Measurements from ENCODE around the gene IL6R.
A peak's percentile ranks its signal among the peaks of the same experiment; 100 is the strongest.
"Not testable (repeated sequence)": the region's sequence is repeated elsewhere in the genome, so short reads cannot be mapped to it uniquely, and the experiment has no call there.

The IL6R gene

DNA sequence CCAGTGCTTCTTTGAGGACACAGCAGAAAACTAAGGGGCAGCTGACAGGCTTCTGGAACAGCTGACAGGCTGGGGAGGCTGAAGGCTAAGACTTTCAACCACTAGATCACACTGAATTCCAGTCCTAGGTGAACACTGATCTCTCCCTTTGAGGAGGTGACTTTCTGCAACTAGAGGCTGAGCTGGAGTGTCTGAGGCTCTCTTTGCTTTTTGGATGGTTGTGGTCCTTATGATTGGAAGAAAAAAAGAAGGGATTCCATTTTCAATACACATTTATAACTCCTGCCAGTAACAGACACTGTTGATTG, 1.4 kb downstream of the IL6R start:
- FAIRE-seq = no peak
- DNase-seq (ENCODE audit: low spot score) = no peak

DNA sequence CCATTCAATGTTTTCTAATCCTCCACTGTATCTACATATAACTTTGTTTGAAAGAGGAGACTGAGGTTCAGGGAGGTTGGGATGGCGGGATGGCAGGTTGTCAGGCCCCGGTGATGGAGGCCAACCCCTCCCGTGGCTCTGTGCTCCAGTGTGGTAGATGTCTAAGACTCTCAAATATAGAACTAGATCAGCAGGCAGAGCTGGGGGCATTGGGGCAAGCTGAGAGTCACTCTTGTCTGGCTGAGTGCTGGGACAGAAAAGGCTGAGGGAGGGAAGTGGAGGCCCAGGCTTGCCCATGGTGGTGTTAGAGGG, 1.7 kb downstream of the IL6R start:
- no peak for DNase-seq (ENCODE audit: low spot score)
- FAIRE-seq = no peak

DNA sequence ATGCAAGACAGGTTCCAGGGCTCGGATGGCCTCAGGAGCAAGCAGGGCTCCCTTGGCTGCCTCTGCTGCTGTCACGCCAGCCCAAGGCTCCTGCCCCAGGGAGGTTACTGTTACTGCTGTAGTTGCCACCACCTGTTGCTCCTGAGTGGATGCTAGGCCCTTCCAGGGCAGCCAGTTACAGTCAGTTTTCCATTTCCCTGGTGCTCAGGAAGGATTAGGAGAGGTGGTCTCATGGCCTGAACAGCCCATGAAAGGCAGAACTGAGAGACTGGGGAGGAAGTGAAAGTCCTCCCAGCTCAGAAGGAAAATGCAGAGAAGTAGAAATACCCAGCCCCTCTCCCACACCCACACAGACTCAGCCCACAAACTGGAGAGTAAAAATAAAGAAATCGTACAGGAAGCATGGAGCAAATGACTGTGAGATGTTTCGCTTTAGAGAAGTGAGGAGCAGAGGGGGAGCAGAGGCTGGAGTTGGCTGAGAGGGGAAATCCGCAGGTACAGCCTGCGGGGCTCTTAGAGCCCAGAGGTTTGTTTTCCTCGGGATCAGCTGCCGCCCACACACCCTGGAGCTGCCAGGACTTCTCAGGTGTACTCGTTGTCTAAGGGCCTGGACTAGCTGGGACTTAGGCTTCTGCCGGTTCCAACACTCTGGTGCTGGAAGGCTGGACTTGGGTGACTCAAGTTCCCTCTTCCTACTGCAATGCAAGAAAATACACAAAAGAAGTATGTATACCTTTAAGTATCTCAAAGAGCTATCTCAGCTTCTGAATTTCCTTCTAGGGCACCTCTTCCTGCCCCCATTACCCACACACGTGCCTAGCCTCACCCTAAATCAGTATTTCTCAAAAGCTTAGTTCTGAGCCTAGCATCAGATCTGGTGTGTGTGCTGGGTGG, 2.3 kb downstream of the IL6R start:
- DNase-seq (ENCODE audit: low spot score) (no peak), FAIRE-seq (no peak)

DNA sequence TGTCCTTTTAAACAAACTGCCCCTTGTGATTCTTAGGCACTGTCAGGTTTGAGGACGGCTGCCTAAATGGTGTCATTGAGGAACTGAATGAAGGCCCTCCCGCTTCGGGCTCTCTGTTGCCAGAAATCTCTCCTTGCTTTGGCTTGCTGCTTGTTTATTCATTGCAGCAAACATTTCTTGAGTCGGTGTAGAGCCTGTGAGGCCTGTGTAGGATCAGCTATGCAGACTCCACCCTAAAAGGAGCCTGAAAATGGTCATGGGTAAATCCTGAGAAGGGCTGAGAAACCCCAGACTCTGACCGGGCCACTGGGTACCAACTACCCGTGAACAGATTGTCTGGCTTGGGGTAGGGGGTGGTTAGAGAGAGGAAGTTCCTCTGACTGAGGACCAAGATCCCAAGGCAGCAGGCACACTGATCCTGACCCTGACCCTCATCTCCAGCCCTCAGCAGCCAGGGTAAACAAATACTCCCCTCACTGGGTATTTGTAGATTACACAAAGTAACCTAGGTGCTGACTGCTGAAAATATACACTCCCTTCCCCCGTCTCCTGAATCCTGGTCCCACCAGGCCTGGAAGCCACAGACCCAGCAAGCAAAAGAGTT, 3.1 kb downstream of the IL6R start:
- no peak for FAIRE-seq

DNA sequence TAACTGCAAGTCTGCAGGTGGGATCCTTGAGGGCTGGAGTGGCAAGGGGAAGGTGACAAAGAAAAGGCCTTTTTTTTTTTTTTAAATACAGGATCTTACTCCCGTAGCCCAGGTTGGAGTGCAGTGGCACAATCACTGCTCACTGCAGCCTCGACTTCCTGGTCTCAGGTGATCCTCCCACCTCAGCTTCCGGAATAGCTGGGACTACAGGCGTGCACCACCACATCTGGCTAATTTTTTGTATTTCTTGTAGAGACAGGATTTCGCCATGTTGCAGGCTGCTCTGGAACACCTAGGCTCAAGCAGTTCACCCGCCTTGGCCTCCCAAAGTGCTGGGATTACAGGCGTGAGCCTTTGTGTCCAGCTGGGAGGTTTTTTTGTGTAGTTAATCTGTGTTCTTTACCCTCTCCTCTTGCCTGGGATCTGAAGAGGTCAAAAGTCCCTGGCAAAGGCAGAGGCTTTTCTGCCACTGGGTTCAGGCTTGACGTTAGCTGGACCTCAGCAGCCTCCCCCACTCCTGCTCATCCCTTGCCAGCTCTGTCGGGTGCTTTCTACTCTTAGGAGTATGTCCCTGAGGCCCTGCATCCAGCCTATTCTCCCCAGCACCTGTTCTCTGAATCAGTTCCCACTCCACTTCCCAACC, 5.2 kb downstream of the IL6R start:
- no peak for FAIRE-seq
- DNase-seq (ENCODE audit: low spot score) = no peak

More for the DNA sequence above, 3.1 kb downstream of the IL6R start:
- DNase-seq (ENCODE audit: low spot score) = no peak

DNA sequence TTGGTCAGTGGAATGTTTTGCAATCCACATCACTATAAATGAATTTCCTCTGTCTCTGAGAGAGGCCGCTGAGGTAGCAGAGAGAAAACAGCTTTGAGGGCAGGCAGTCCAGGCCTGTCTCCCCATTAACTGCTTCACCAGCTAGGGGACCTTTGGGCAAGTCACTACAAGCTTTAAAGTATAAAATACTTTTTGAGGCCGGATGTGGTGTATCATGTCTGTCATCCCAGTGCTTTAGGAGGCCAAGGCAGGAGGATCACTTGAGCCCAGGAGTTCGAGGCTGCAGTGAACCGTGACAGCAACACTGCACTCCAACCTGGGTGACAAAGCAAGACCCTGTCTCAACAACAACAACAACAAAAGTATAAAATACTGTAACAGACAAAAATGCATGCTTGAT, 6.4 kb downstream of the IL6R start:
- FAIRE-seq = no peak
- no peak for DNase-seq (ENCODE audit: low spot score)

DNA sequence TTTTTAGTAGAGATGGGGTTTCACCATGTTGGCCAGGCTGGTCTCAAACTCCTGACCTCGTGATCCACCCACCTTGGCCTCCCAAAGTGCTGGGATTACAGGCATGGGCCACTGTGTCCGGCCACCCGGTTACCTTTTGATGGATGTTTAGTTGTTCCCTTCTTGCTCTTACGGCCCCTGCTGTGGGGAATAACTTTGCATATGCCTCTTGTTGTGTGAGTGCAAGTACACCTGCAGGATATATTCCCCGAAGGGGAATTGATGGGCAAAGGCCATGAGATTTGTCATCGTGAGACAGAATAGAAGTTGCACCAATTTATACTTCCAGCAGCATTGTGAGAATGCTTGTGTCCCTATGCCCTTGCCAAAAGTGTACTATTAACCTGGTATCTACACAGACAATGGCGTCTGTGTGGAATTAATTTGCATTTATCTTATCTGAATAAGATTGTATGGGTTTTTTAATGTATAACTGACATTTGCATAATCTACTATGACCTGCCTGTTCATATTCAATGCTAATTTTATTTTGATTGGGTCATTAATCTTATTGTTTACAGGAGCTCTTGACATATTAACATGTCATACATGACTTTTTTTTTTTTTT, 8.1 kb downstream of the IL6R start:
- DNase-seq (ENCODE audit: low spot score) (no peak), FAIRE-seq (no peak)

DNA sequence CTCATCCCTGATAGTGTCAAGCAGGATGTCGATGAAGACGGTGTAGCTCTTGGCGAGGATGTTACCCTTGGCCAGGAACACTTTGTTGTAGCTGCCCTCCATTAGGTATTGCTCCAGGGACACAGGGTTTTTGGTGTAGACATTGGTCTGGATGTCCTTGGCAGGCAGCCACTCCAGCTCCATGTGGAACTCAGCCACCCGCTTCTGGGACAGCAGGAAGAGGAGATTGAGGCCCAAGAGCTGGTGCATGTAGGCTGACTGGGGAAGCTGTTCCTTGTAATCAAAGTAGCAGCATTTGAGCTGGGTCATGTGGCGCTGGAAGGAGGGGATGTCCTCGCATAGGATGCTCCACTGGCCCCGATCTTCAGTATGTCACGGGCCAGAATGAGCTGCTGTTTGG, 9.5 kb downstream of the IL6R start:
- FAIRE-seq (no peak), DNase-seq (ENCODE audit: low spot score) (no peak)

DNA sequence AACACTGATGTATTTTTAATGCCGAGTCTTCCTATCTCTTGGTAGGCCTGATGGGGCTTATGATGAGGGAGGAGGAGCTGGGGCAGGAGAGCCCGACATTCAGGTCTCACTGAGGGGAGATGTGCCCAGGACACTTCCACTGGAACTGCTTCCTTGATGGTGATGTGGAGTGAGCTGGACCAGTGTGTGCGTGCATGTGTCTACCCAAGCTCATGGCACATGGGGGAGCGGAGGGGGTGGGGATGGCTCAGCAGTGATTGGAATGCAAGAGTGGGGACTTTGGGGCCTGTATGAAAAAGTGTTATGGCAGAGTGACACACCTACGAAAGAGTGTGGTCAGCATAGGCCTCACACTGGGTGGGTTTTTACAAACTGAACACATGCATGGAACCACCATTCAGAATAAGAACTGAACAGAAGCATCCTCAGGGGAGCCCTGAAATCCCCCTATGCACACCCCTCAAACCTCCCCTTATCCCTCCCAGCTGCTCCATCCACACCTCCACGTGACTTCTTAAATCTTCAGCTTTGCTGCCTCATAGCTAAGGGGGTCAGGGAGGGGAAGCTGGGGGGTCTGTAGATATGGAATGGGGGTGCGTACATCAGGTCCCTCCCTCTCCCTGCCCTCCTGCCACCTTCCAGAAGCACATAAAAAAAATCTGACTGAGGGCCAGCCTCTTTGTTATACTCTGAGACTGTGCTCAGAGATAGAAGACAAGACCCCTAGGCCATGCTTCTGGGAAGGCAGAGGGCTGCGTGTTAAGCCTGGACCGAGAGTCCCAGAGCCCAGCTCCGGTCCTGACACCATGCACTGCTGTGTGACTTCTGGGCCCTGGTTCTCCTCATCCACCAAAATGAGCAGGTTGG, 11.6 kb downstream of the IL6R start:
- DNase-seq (ENCODE audit: low spot score) (no peak), FAIRE-seq (no peak)

DNA sequence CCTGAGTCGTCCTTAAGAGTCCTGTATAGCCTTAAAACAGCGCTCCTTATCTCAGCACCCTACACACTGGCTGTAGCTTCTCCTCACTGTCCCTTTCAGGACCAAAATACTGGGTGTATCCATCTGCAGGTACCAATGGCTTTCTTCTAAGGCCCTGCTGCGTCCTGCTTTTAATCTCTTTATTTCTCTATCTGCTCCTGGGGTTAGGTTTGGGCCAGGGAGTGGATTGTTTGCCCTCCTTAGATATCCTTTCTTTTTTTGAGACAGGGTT, 12.1 kb downstream of the IL6R start:
- DNase-seq (ENCODE audit: low spot score) (no peak), FAIRE-seq (no peak)

DNA sequence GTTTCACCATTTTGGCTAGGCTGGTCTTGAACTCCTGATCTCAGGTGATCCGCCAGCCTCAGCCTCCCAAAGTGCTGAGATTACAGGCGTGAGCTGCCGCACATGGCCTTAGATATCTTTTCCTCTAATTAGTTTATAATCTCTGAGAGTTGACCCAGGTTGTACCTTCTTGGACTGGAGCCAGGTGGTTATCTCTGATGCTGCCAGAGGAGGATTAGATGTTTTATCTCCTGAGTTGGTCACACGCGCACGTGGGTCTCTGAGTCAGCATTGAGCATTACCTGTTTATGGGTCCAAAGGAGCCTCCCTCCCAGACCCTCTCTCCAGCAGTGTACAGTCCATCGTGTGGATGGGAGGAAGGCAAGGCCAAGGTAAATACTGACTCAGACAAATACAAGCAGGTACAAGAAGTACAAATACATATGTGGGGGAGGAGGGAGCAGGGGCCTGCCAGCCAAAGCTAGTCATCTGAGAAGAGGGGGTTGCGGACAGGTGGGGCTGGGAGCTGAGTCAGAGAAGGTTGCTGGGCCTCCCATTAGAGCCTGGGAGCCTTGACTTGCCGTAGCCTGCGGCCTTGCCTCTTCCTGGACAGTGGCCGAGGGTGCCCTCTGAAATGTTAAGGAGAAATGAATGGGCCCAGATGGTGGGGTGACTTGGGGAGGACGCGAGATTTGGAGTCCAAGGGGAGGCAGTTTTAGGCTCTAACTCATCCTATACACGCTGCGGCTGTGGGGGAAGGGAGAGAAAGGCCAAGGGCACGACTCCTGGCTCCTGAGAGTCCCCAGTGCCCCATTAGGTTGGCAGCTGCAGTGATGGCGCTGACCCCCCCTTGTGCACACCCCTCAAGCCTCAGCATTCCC, 13.1 kb downstream of the IL6R start:
- FAIRE-seq = peak; percentile 66
- DNase-seq (ENCODE audit: low spot score) = peak; percentile 86

DNA sequence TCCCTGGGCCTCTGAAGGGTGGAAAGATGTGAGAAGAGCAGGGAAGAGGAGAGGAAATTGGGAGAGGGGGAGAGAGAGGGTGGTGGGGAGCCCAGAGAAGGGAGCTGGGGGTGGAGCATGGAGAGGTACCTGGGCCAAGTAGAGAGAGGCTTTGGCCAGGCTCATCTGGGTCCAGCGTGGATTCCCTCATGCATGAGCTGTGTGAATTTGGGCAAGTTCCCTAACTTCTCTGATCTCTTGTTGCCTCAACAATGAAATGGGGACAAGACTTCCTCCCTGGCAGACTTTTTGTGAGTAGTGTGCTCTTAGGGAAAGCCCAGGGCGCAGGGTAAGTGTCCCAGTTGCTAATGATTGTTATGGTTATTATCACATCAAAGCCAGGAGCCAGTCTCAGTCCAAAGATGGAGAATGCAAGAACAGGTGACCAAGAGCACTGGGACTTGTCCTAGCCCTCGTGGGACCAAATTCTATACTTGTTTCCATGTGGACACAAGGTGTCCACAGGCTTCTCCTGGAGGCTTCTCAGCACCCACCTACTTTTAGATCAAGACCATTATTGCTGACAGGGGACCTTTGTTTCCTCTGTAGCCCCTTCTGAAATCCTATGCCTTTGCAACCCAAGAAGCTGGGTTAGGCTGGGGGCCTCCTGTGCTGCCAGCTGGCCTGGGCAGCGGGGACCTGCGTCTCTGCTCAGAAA, 13.9 kb downstream of the IL6R start:
- FAIRE-seq (no peak), DNase-seq (ENCODE audit: low spot score) (no peak)

DNA sequence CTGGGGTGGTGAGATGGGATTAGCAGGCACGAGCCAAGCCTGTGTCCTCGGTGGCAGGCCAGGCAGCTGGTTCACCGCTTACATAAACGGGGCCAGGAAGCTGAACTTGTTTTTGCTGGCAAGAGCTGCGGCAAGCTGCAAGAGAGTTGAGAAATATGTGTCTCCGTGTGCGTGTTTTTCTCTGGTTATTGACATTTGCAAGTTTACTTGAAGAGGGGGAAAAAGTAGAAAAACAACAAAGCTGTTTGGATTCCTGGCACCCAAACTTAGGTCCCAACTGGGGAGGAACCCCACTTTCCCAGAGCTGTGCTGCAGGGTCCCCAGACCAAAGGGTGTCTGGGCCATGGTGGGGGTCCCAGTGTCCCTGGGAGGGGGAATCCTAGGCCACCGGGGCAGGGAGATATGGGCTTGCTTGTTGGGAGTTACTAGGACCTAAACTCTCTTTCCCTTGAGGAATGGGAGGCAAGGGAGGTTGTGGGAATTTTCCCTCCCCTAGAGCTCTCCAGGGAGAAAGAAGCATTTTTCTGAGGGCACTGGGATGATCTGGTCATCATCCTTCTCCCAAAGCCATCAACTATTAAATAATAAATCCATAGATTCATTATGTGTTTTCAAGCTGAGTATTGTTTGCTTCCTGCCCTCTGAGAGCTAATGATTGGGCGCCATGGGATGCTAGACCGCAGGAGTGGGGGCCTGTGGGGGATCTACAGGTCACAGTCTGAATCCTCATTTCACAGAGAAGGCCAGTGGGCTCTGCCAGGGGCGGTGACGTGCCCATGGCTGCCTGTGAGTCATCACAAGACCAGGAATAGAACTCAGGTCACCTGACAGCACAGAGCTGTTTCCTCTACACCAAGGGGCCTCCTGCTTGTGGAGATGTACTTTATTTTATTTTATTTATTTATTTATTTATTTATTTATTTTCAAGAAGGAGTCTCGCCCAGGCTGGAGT, 14.8 kb downstream of the IL6R start:
- DNase-seq (ENCODE audit: low spot score) (peak; percentile 91), FAIRE-seq (peak; percentile 90)

DNA sequence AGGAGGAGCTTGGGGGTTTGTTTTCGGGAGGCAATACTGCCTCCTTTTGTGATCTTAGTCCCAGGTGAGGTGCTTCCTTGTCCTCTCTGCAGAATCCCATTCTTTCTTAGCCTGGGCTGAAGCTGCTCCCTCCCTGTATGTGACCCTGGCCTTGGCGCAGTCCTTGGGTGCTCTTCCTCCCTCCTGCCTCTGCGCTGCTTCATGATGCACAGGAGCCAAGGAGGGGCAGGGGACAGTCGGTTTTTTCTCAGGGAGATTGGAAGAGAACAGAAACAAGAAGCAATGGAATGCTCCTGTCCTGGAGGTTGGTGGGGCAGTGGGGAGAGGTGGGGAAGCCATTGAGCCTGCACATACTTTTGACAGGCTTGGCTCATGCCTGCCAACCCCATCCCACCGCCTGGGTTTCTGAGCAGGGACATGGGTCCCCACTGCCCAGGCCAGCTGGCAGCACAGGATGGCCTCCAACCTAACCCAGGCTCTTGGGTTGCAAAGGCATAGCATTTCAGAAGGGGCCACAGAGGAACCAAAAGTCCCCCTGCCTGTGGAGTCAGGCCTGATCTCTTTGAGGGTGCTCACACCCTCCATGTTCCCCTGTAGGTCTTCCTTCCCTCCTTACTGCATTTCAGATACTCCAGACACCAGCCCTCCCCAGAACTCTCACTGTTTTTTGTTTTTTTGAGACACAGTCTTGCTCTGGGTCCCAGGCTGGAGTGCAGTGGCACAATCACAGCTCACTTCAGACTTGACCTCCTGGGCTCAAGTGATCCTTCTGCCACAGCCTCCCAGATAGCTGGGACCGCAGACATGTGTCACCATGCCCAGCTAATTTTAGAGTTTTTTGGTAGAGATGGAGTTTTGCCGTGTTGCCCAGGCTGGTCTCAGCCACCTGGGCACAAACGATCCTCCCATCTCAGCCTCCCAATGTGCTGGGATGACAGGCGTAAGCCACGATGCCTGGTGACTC, 16.1 kb downstream of the IL6R start:
- DNase-seq (ENCODE audit: low spot score) (no peak), FAIRE-seq (no peak)

DNA sequence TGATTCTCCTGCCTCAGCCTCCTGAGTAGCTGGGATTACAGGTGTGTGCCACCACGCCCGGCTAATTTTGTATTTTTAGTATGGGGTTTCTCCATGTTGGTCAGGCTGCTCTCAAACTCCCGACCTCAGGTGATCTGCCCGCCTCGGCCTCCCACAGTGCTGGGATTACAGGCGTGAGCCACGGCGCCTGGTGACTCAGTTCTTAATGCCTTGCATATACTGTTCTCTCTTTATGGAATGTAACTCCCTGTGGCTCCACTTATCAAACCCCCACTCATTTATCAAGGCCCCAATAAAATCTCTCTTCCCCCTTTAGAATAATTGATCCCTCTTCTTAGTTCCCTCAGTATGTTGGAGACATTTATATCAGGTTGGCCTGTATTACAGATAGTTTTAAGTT, 16.9 kb downstream of the IL6R start:
- FAIRE-seq = not testable (repeated sequence)

DNA sequence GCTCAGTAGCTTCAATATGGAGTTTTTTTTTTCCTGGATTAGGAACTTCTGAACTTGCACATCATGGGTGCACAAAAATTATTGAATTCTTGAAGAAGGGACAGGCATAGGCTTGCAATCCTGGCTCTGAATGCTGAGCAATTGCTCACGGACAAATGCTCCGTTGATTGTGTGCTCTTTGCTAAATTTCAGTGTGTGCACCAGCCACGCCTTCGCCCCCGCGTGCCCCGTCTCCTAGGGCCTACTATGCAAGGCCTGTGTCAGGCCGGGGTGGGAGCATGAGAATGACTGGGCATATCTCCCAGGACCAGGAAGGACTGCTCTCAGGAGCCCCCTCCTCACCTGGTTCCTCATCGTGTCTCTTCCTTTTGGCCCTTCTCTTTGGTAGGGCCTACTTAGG, 17.4 kb downstream of the IL6R start:
- DNase-seq (ENCODE audit: low spot score) (no peak), FAIRE-seq (no peak)

More for the DNA sequence above, 16.9 kb downstream of the IL6R start:
- not testable (repeated sequence) for DNase-seq (ENCODE audit: low spot score)

DNA sequence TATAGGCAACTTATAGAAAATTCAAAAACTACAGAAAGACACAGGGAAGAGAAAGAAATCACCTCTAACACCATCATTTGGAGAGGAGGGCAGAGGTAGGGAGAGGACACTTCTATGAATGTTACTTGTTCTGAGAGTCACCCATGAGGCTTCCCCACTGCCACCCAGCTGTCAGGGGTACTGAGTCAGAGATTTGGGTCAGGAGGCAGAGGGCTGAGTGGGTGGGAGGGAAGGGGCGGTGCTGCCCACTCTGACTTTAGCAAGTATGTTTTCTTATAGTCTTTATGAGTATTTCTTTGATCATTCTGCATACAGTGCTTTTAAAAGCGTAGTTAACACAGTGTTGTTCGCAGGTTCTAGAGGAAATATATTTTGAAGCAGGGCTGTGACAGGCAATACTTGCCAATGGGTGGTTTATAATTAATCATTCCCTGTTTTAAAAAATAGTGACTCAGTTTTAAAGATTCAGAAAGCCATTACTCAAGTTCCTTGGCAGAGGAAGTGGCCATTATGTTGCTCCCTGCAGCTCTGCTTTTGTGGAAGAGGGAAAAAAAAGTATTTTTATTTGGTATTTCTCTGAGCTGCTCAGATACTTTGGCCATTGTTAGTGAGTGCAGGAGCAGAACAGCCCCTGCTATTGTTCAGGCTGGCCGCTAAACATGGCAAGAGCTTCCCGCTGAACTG, 18.3 kb downstream of the IL6R start:
- peak; percentile 89 for FAIRE-seq
- DNase-seq (ENCODE audit: low spot score) = peak; percentile 66

All from RCC 7860 (cell line).